HG02943 (cell line): ENCODE results near the gene ALG14.
"Not testable (repeated sequence)": the region's sequence is repeated elsewhere in the genome, so short reads cannot be mapped to it uniquely, and the experiment has no call there.

Experiments
- ATAC-seq: cut with Tn5 transposase; IDR thresholded peaks from one replicate; pipeline ENCODE4 v1.9.1; 2021; ENCODE audit warnings: mild to moderate bottlenecking, low read depth, moderate library complexity; ENCODE audit not compliant: unreplicated experiment

ALG14 gene

GRCh38 chr1:95089650-95090287 lies 17.0 kb upstream of the ALG14 start:
- no peak for ATAC-seq

GRCh38 chr1:95088303-95088702 lies 15.6 kb upstream of the ALG14 start:
- no peak for ATAC-seq

GRCh38 chr1:95086949-95087533 lies 14.3 kb upstream of the ALG14 start:
- ATAC-seq: no peak

- ATAC-seq: no peak
Measured at GRCh38 chr1:95085376-95085775, 12.6 kb upstream of the ALG14 start.

GRCh38 chr1:95084317-95085176 lies 11.8 kb upstream of the ALG14 start:
- no peak for ATAC-seq

GRCh38 chr1:95080879-95081278 lies 8.1 kb upstream of the ALG14 start:
- ATAC-seq: no peak

GRCh38 chr1:95080446-95080845 lies 7.7 kb upstream of the ALG14 start:
- no peak for ATAC-seq

GRCh38 chr1:95076034-95076433 lies 3.3 kb upstream of the ALG14 start:
- no peak for ATAC-seq

- no peak for ATAC-seq
Measured at GRCh38 chr1:95073446-95073845, 695 bp upstream of the ALG14 start.

- ATAC-seq: no peak
Measured at GRCh38 chr1:95072117-95072516, 634 bp downstream of the ALG14 start.

- no peak for ATAC-seq
Measured at GRCh38 chr1:95071539-95071938, 1.2 kb downstream of the ALG14 start.

GRCh38 chr1:95069710-95070093 lies 3.0 kb downstream of the ALG14 start:
- no peak for ATAC-seq

GRCh38 chr1:95068956-95069709 lies 3.6 kb downstream of the ALG14 start:
- no peak for ATAC-seq

- ATAC-seq: no peak
Measured at GRCh38 chr1:95067568-95067967, 5.2 kb downstream of the ALG14 start.

- no peak for ATAC-seq
Measured at GRCh38 chr1:95067062-95067461, 5.7 kb downstream of the ALG14 start.

GRCh38 chr1:95061445-95062006 lies 11.2 kb downstream of the ALG14 start:
- ATAC-seq: no peak

- no peak for ATAC-seq
Measured at GRCh38 chr1:95058974-95059373, 13.8 kb downstream of the ALG14 start.

- ATAC-seq: no peak
Measured at GRCh38 chr1:95057351-95057750, 15.4 kb downstream of the ALG14 start.

GRCh38 chr1:95049935-95050334 lies 22.8 kb downstream of the ALG14 start:
- ATAC-seq: no peak

- no peak for ATAC-seq
Measured at GRCh38 chr1:95048317-95048716, 24.4 kb downstream of the ALG14 start.

- ATAC-seq: not testable (repeated sequence)
Measured at GRCh38 chr1:95047624-95048023, 25.1 kb downstream of the ALG14 start.
